ENCODE measurements around the gene INTU.
"Not testable (repeated sequence)": the region's sequence is repeated elsewhere in the genome, so short reads cannot be mapped to it uniquely, and the experiment has no call there.

INTU gene

GRCh38 chr4:127642169-127642568 lies 9.4 kb downstream of the INTU start:
- no peaks in the 10 kb centered on the region for H3K9me3 ChIP-seq (ENCODE audit: control insufficient read depth, low read length)
- H3K4me3 ChIP-seq (ENCODE audit: extremely low read depth, insufficient read depth, low read length, poor library complexity, severe bottlenecking), result no peak overlapping the region
- no peaks in the 10 kb centered on the region for H3K4me1 ChIP-seq (ENCODE audit: control insufficient read depth, insufficient read depth, low read length, poor library complexity, severe bottlenecking)
- peaks cover 15% of the 10 kb centered on the region for H3K36me3 ChIP-seq (ENCODE audit: control insufficient read depth, insufficient read depth, low read length)
- H3K27ac ChIP-seq (ENCODE audit: low read depth, low read length, severe bottlenecking), result no peak overlapping the region

GRCh38 chr4:127643791-127644190 lies 11.0 kb downstream of the INTU start:
- Histone ChIP-seq H3K4me1 (ENCODE audit: control insufficient read depth, insufficient read depth, low read length, poor library complexity, severe bottlenecking) (no peaks in the 10 kb centered on the region), H3K36me3 (ENCODE audit: control insufficient read depth, insufficient read depth, low read length) (peaks cover 18% of the 10 kb centered on the region), H3K9me3 (ENCODE audit: control insufficient read depth, low read length) (no peaks in the 10 kb centered on the region), H3K27ac (ENCODE audit: low read depth, low read length, severe bottlenecking) (no peak overlapping the region), H3K4me3 (ENCODE audit: extremely low read depth, insufficient read depth, low read length, poor library complexity, severe bottlenecking) (no peak overlapping the region)
- WGBS, 2 experiments (ENCODE audit: insufficient coverage in 2 of 2), result 67 to 95% methylated on average over 1 to 2 of the region's 4 CpGs

- H3K36me3 ChIP-seq (ENCODE audit: control insufficient read depth, insufficient read depth, low read length), result peaks cover 18% of the 10 kb centered on the region
- no peak overlapping the region for H3K27ac ChIP-seq (ENCODE audit: low read depth, low read length, severe bottlenecking)
- H3K9me3 ChIP-seq (ENCODE audit: control insufficient read depth, low read length), result no peaks in the 10 kb centered on the region
- no peak overlapping the region for H3K4me3 ChIP-seq (ENCODE audit: extremely low read depth, insufficient read depth, low read length, poor library complexity, severe bottlenecking)
- WGBS, 2 experiments (ENCODE audit: insufficient coverage in 2 of 2), result 100% methylated on average over 2 of the region's 3 CpGs; no CpG with 5 or more reads in 1 of the 2 experiments
- H3K4me1 ChIP-seq (ENCODE audit: control insufficient read depth, insufficient read depth, low read length, poor library complexity, severe bottlenecking), result no peaks in the 10 kb centered on the region
These were observed 15.3 kb downstream of the INTU start for GRCh38 chr4:127648061-127648460.

- H3K4me1 ChIP-seq (ENCODE audit: control insufficient read depth, insufficient read depth, low read length, poor library complexity, severe bottlenecking); H3K4me3 ChIP-seq (ENCODE audit: extremely low read depth, insufficient read depth, low read length, poor library complexity, severe bottlenecking); H3K9me3 ChIP-seq (ENCODE audit: control insufficient read depth, low read length); H3K27ac ChIP-seq (ENCODE audit: low read depth, low read length, severe bottlenecking): not testable (repeated sequence)
- no CpG with 5 or more reads among the region's 17 CpGs for WGBS, 2 experiments (ENCODE audit: insufficient coverage in 2 of 2)
- peaks cover 14% of the 10 kb centered on the region for H3K36me3 ChIP-seq (ENCODE audit: control insufficient read depth, insufficient read depth, low read length)
These were observed 22.8 kb downstream of the INTU start for GRCh38 chr4:127655590-127655989.

- Histone ChIP-seq H3K4me3 (ENCODE audit: extremely low read depth, insufficient read depth, low read length, poor library complexity, severe bottlenecking) (peak overlapping the region; percentile 5), H3K27ac (ENCODE audit: low read depth, low read length, severe bottlenecking) (no peak overlapping the region), H3K36me3 (ENCODE audit: control insufficient read depth, insufficient read depth, low read length) (peaks cover 14% of the 10 kb centered on the region), H3K4me1 (ENCODE audit: control insufficient read depth, insufficient read depth, low read length, poor library complexity, severe bottlenecking) (no peaks in the 10 kb centered on the region), H3K9me3 (ENCODE audit: control insufficient read depth, low read length) (no peaks in the 10 kb centered on the region)
- WGBS, 2 experiments (ENCODE audit: insufficient coverage in 2 of 2), result 45 to 75% methylated on average over 4 to 6 of the region's 9 CpGs
These were observed 23.4 kb downstream of the INTU start for GRCh38 chr4:127656047-127656680.

GRCh38 chr4:127660284-127660885 lies 27.6 kb downstream of the INTU start:
- Histone ChIP-seq H3K4me3 (ENCODE audit: extremely low read depth, insufficient read depth, low read length, poor library complexity, severe bottlenecking) (no peak overlapping the region), H3K4me1 (ENCODE audit: control insufficient read depth, insufficient read depth, low read length, poor library complexity, severe bottlenecking) (no peaks in the 10 kb centered on the region), H3K36me3 (ENCODE audit: control insufficient read depth, insufficient read depth, low read length) (peaks cover 14% of the 10 kb centered on the region), H3K27ac (ENCODE audit: low read depth, low read length, severe bottlenecking) (no peak overlapping the region), H3K9me3 (ENCODE audit: control insufficient read depth, low read length) (no peaks in the 10 kb centered on the region)
- 93 to 95% methylated on average over 3 to 4 of the region's 6 CpGs for WGBS, 2 experiments (ENCODE audit: insufficient coverage in 2 of 2)

- WGBS, 2 experiments (ENCODE audit: insufficient coverage in 2 of 2), result no CpG with 5 or more reads among the region's 2 CpGs
- Histone ChIP-seq H3K36me3 (ENCODE audit: control insufficient read depth, insufficient read depth, low read length) (no peaks in the 10 kb centered on the region), H3K9me3 (ENCODE audit: control insufficient read depth, low read length) (no peaks in the 10 kb centered on the region), H3K4me3 (ENCODE audit: extremely low read depth, insufficient read depth, low read length, poor library complexity, severe bottlenecking) (no peak overlapping the region), H3K27ac (ENCODE audit: low read depth, low read length, severe bottlenecking) (no peak overlapping the region), H3K4me1 (ENCODE audit: control insufficient read depth, insufficient read depth, low read length, poor library complexity, severe bottlenecking) (no peaks in the 10 kb centered on the region)
These were observed 34.4 kb downstream of the INTU start for GRCh38 chr4:127667116-127667515.

- WGBS, 2 experiments (ENCODE audit: insufficient coverage in 2 of 2), result no CpG with 5 or more reads among the region's 2 CpGs
- no peaks in the 10 kb centered on the region for H3K4me1 ChIP-seq (ENCODE audit: control insufficient read depth, insufficient read depth, low read length, poor library complexity, severe bottlenecking)
- no peak overlapping the region for H3K4me3 ChIP-seq (ENCODE audit: extremely low read depth, insufficient read depth, low read length, poor library complexity, severe bottlenecking)
- no peaks in the 10 kb centered on the region for H3K9me3 ChIP-seq (ENCODE audit: control insufficient read depth, low read length)
- no peaks in the 10 kb centered on the region for H3K36me3 ChIP-seq (ENCODE audit: control insufficient read depth, insufficient read depth, low read length)
- H3K27ac ChIP-seq (ENCODE audit: low read depth, low read length, severe bottlenecking), result no peak overlapping the region
These were observed 35.0 kb downstream of the INTU start for GRCh38 chr4:127667772-127668171.

- no peaks in the 10 kb centered on the region for H3K4me1 ChIP-seq (ENCODE audit: control insufficient read depth, insufficient read depth, low read length, poor library complexity, severe bottlenecking)
- no peak overlapping the region for H3K4me3 ChIP-seq (ENCODE audit: extremely low read depth, insufficient read depth, low read length, poor library complexity, severe bottlenecking)
- H3K27ac ChIP-seq (ENCODE audit: low read depth, low read length, severe bottlenecking), result no peak overlapping the region
- H3K36me3 ChIP-seq (ENCODE audit: control insufficient read depth, insufficient read depth, low read length), result no peaks in the 10 kb centered on the region
- H3K9me3 ChIP-seq (ENCODE audit: control insufficient read depth, low read length), result no peaks in the 10 kb centered on the region
- no CpG with 5 or more reads among the region's 2 CpGs for WGBS, 2 experiments (ENCODE audit: insufficient coverage in 2 of 2)
These were observed 36.0 kb downstream of the INTU start for GRCh38 chr4:127668770-127669169.

GRCh38 chr4:127669691-127670090 lies 36.9 kb downstream of the INTU start:
- Histone ChIP-seq H3K36me3 (ENCODE audit: control insufficient read depth, insufficient read depth, low read length) (peaks cover 2% of the 10 kb centered on the region), H3K9me3 (ENCODE audit: control insufficient read depth, low read length) (no peaks in the 10 kb centered on the region), H3K4me3 (ENCODE audit: extremely low read depth, insufficient read depth, low read length, poor library complexity, severe bottlenecking) (no peak overlapping the region), H3K27ac (ENCODE audit: low read depth, low read length, severe bottlenecking) (no peak overlapping the region), H3K4me1 (ENCODE audit: control insufficient read depth, insufficient read depth, low read length, poor library complexity, severe bottlenecking) (no peaks in the 10 kb centered on the region)
- no CpG with 5 or more reads among the region's 1 CpG for WGBS, 2 experiments (ENCODE audit: insufficient coverage in 2 of 2)

- Histone ChIP-seq H3K9me3 (ENCODE audit: control insufficient read depth, low read length) (peaks cover 6% of the 10 kb centered on the region), H3K4me1 (ENCODE audit: control insufficient read depth, insufficient read depth, low read length, poor library complexity, severe bottlenecking) (no peaks in the 10 kb centered on the region), H3K4me3 (ENCODE audit: extremely low read depth, insufficient read depth, low read length, poor library complexity, severe bottlenecking) (no peak overlapping the region), H3K36me3 (ENCODE audit: control insufficient read depth, insufficient read depth, low read length) (peaks cover 12% of the 10 kb centered on the region), H3K27ac (ENCODE audit: low read depth, low read length, severe bottlenecking) (no peak overlapping the region)
- WGBS, 2 experiments (ENCODE audit: insufficient coverage in 2 of 2), result no CpG with 5 or more reads among the region's 2 CpGs
These were observed 39.4 kb downstream of the INTU start for GRCh38 chr4:127672111-127672510.
